WTC11 (cell line): ENCODE data around the gene PLCZ1. TPM values are rescaled to one million over a fixed set of nuclear protein-coding genes. Genes with fewer than 3 reads are reported as not detected.

Experiments used
- ATAC-seq: fragments of 200-7000 bp; cut with Tn5 transposase; 2 replicates; pipeline ENCODE4 v1.10.0; 2021; ENCODE audit warnings: mild to moderate bottlenecking, moderate library complexity
- CTCF ChIA-PET: fragments of 300-600 bp; sonication (Branson Sonifier 250); formaldehyde crosslinking; loops from one replicate; lab custom pipeline; 2021; ENCODE audit warnings: antibody characterized with exemption; lab: Charles Lee
- POLR2A ChIA-PET: fragments of 350-600 bp; sonication (Branson Sonifier 250); formaldehyde crosslinking; loops from one replicate; lab custom pipeline; 2021; ENCODE audit warnings: antibody characterized with exemption; lab: Charles Lee
- DNase-seq: peaks from one replicate; pipeline ENCODE4 v3.0.0; 2021; ENCODE audit warnings: low spot score
- H3K27ac Mint-ChIP-seq: 2 replicates; pipeline ENCODE4 v1.8.0; 2021; ENCODE audit warnings: mixed read lengths
- H3K27me3 Mint-ChIP-seq: 2 replicates; pipeline ENCODE4 v1.8.0; 2021; ENCODE audit warnings: low read depth, mild to moderate bottlenecking, moderate library complexity, mixed read lengths
- H3K36me3 Mint-ChIP-seq: 2 replicates; pipeline ENCODE4 v1.8.0; 2021; ENCODE audit warnings: mixed read lengths
- H3K4me1 Mint-ChIP-seq: 2 replicates; pipeline ENCODE4 v1.8.0; 2022; ENCODE audit warnings: mixed read lengths
- H3K4me3 Mint-ChIP-seq: 2 replicates; pipeline ENCODE4 v1.8.0; 2021; ENCODE audit warnings: mild to moderate bottlenecking, moderate library complexity, mixed read lengths
- H3K9me3 Mint-ChIP-seq: 2 replicates; pipeline ENCODE4 v1.8.0; 2021; ENCODE audit warnings: mixed read lengths
- ATF6 ChIP-seq: sonication (generic); formaldehyde crosslinking; IDR thresholded peaks from 2 replicates; pipeline ENCODE4 v1.8.1; 2023; ENCODE audit warnings: mild to moderate bottlenecking, missing genetic modification reagents
- CBFB ChIP-seq: sonication (generic); formaldehyde crosslinking; IDR thresholded peaks from 2 replicates; pipeline ENCODE4 v1.8.1; 2022; ENCODE audit warnings: mild to moderate bottlenecking, low read depth, missing genetic modification reagents
- CREB1 ChIP-seq: sonication (generic); formaldehyde crosslinking; IDR thresholded peaks from 2 replicates; pipeline ENCODE4 v1.8.0; 2023; ENCODE audit warnings: mild to moderate bottlenecking, missing genetic modification reagents
- CREM ChIP-seq: sonication (generic); formaldehyde crosslinking; IDR thresholded peaks from 2 replicates; pipeline ENCODE4 v1.8.1; 2022; ENCODE audit warnings: mild to moderate bottlenecking, missing genetic modification reagents, moderate library complexity
- IRF1 ChIP-seq: sonication (generic); formaldehyde crosslinking; IDR thresholded peaks from 2 replicates; pipeline ENCODE4 v1.8.0; 2023; ENCODE audit warnings: missing genetic modification reagents
- MYBL2 ChIP-seq: sonication (generic); formaldehyde crosslinking; IDR thresholded peaks from 2 replicates; pipeline ENCODE4 v1.8.1; 2023; ENCODE audit warnings: mild to moderate bottlenecking, moderate library complexity, missing genetic modification reagents
- NR1H2 ChIP-seq: sonication (generic); formaldehyde crosslinking; IDR thresholded peaks from 2 replicates; pipeline ENCODE4 v1.9.0; 2021; ENCODE audit warnings: mild to moderate bottlenecking, moderate library complexity, missing genetic modification reagents
- OVOL2 ChIP-seq: fragments of 250-450 bp; sonication (Bioruptor Pico); IDR thresholded peaks from 2 replicates; pipeline ENCODE4 v1.9.0; 2021; ENCODE audit warnings: mild to moderate bottlenecking, borderline replicate concordance
- PREB ChIP-seq: sonication (generic); formaldehyde crosslinking; IDR thresholded peaks from 2 replicates; pipeline ENCODE4 v1.8.1; 2022; ENCODE audit warnings: mild to moderate bottlenecking, missing genetic modification reagents, moderate library complexity, borderline replicate concordance
- RELA ChIP-seq: sonication (generic); formaldehyde crosslinking; IDR thresholded peaks from 2 replicates; pipeline ENCODE4 v1.8.1; 2022; ENCODE audit warnings: missing genetic modification reagents, mild to moderate bottlenecking, borderline replicate concordance
- RORB ChIP-seq: fragments of 250-450 bp; sonication (Bioruptor Pico); IDR thresholded peaks from 2 replicates; pipeline ENCODE4 v1.9.0; 2021; ENCODE audit warnings: mild to moderate bottlenecking
- SP1 ChIP-seq: sonication (generic); formaldehyde crosslinking; conservative IDR thresholded peaks from 2 replicates; pipeline ENCODE4 v1.8.1; 2022; ENCODE audit warnings: missing genetic modification reagents
- STAT6 ChIP-seq: sonication (generic); formaldehyde crosslinking; conservative IDR thresholded peaks from 2 replicates; pipeline ENCODE4 v1.8.1; 2023; ENCODE audit warnings: mild to moderate bottlenecking, low read depth, missing genetic modification reagents, moderate library complexity
- TCF7 ChIP-seq: sonication (generic); formaldehyde crosslinking; IDR thresholded peaks from 2 replicates; pipeline ENCODE4 v1.8.0; 2022; ENCODE audit warnings: mild to moderate bottlenecking, low read depth, missing genetic modification reagents, moderate library complexity
- TEAD1 ChIP-seq: sonication (generic); formaldehyde crosslinking; IDR thresholded peaks from 2 replicates; pipeline ENCODE4 v1.8.0; 2022; ENCODE audit warnings: mild to moderate bottlenecking, missing genetic modification reagents
- ZNF219 ChIP-seq: sonication (generic); formaldehyde crosslinking; IDR thresholded peaks from 2 replicates; pipeline ENCODE4 v1.8.0; 2023; ENCODE audit warnings: missing genetic modification reagents, mild to moderate bottlenecking, borderline replicate concordance
- ZNF232 ChIP-seq: sonication (generic); formaldehyde crosslinking; IDR thresholded peaks from 2 replicates; pipeline ENCODE4 v1.8.0; 2022; ENCODE audit warnings: mild to moderate bottlenecking, missing genetic modification reagents
- ZNF281 ChIP-seq: sonication (generic); formaldehyde crosslinking; IDR thresholded peaks from 2 replicates; pipeline ENCODE4 v1.8.0; 2023; ENCODE audit warnings: mild to moderate bottlenecking, missing genetic modification reagents
- ZNF317 ChIP-seq: sonication (generic); formaldehyde crosslinking; IDR thresholded peaks from 2 replicates; pipeline ENCODE4 v1.8.1; 2023; ENCODE audit warnings: low read depth, mild to moderate bottlenecking, moderate library complexity, missing genetic modification reagents, borderline replicate concordance
- ZNF425 ChIP-seq: fragments of 250-450 bp; sonication (Bioruptor Pico); conservative IDR thresholded peaks from 2 replicates; pipeline ENCODE4 v1.9.0; 2021; ENCODE audit warnings: mild to moderate bottlenecking
- ZNF512 ChIP-seq: sonication (generic); formaldehyde crosslinking; IDR thresholded peaks from 2 replicates; pipeline ENCODE4 v1.8.1; 2022; ENCODE audit warnings: missing genetic modification reagents, borderline replicate concordance
- total RNA-seq: library from RNA; stranded (reverse); gene quantifications from 3 replicates; pipeline ENCODE4 v1.2.3, GENCODE V29; 2021

PLCZ1 gene
- total RNA-seq, 1 experiment from 2014 or later = not detected

GRCh38 chr12:18749386-18749957 is 11.7 kb upstream of the PLCZ1 start:
- DNase-seq = no peak
- Mint-ChIP-seq H3K27me3 (no peaks in the 10 kb centered on the region), H3K27ac (no peak overlapping the region), H3K36me3 (no peaks in the 10 kb centered on the region), H3K4me3 (no peak overlapping the region), H3K9me3 (peaks cover 4% of the 10 kb centered on the region; the same call in 1 of the 2 replicates), H3K4me1 (peaks cover 78% of the 10 kb centered on the region)
- TF ChIP-seq NR1H2 (CRISPR knock-in tag) = no peak
- no peak for TF ChIP-seq ZNF219 (CRISPR knock-in tag)
- TF ChIP-seq TCF7 (CRISPR knock-in tag) = no peak
- no peak for TF ChIP-seq STAT6 (CRISPR knock-in tag)
- no peak for TF ChIP-seq MYBL2 (CRISPR knock-in tag)
- no peak for TF ChIP-seq CREB1
- TF ChIP-seq IRF1 = no peak
- no peak for TF ChIP-seq RELA (CRISPR knock-in tag)
- TF ChIP-seq CREM (CRISPR knock-in tag) = no peak
- TF ChIP-seq CBFB (CRISPR knock-in tag) = no peak
- ChIA-PET CTCF (no interaction called here), POLR2A (no interaction called here)
- ATAC-seq = no peak

GRCh38 chr12:18747895-18748294 is 10.1 kb upstream of the PLCZ1 start:
- peaks cover 69% of the 10 kb centered on the region for H3K4me1 Mint-ChIP-seq
- H3K36me3 Mint-ChIP-seq = no peaks in the 10 kb centered on the region
- ATAC-seq (no peak), DNase-seq (no peak)
- peaks cover 4% of the 10 kb centered on the region; the same call in 1 of the 2 replicates for H3K9me3 Mint-ChIP-seq
- H3K27ac Mint-ChIP-seq = peak overlapping the region; percentile 71
- POLR2A ChIA-PET = no interaction called here
- CTCF ChIA-PET = no interaction called here
- H3K4me3 Mint-ChIP-seq = no peak overlapping the region
- no peaks in the 10 kb centered on the region; the same call in 1 of the 2 replicates for H3K27me3 Mint-ChIP-seq
- TF ChIP-seq ZNF219 (CRISPR knock-in tag) = no peak
- no peak for TF ChIP-seq ATF6 (CRISPR knock-in tag)
- TF ChIP-seq ZNF425 = no peak
- TF ChIP-seq ZNF512 = no peak
- no peak for TF ChIP-seq ZNF317
- TF ChIP-seq RORB (CRISPR knock-in tag) = no peak
- TF ChIP-seq TEAD1 (CRISPR knock-in tag) = no peak
- TF ChIP-seq OVOL2 (CRISPR knock-in tag) = no peak
- no peak for TF ChIP-seq PREB (CRISPR knock-in tag)
- TF ChIP-seq SP1 = no peak
- no peak for TF ChIP-seq ZNF232 (CRISPR knock-in tag)
- no peak for TF ChIP-seq ZNF281 (CRISPR knock-in tag)
